ENCODE data around the gene FKBP2. TPM values are rescaled to one million over a fixed set of nuclear protein-coding genes. Genes with fewer than 3 reads are reported as not detected.

Gene FKBP2
- total and polyA plus RNA-seq, 2 of the 13 experiments (the other 11 are each of a cell fraction or from before 2014, with no cell fraction given) = 30.1 to 53.3 TPM

DNA sequence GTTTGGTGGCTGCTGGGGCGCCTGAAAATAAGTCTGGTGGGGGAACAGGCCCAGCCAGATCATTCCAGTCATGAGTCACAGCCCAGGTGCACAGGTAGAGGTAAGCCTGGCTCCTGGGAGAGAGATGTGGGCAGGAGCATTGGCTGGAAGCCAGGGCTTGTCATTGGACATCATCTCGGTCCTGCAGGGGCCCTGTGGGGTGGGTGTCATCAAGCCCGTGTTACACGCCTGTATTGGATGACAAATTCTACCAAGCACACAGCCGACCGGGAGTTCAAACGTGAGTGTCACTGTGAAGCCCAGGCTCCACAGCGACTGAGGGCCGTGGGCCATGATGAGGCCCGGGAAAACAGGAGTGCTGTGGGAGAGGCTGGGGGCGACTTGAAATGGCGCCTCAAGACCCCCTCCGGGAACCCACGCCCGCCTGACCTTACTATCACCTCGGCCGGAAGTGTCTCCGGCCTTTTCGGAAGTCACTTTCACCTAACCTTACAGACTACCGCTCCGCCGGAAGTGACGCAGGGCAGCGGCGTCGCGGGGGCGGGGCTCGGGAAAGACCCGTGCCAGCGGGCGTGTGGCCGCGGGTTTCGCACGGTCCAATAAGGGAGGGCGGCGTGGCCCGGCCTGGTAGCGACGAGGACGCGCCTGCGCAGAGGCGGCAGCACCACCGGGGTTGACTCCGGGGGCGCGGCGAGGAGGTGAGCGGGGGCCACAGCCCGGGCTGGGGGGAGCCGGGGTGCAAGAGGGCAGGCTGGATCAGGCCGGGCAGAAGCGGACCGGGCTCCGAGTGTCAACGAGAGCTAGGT, at the start of gene FKBP2 (continued):
- TF ChIP-seq, protein P1, sequence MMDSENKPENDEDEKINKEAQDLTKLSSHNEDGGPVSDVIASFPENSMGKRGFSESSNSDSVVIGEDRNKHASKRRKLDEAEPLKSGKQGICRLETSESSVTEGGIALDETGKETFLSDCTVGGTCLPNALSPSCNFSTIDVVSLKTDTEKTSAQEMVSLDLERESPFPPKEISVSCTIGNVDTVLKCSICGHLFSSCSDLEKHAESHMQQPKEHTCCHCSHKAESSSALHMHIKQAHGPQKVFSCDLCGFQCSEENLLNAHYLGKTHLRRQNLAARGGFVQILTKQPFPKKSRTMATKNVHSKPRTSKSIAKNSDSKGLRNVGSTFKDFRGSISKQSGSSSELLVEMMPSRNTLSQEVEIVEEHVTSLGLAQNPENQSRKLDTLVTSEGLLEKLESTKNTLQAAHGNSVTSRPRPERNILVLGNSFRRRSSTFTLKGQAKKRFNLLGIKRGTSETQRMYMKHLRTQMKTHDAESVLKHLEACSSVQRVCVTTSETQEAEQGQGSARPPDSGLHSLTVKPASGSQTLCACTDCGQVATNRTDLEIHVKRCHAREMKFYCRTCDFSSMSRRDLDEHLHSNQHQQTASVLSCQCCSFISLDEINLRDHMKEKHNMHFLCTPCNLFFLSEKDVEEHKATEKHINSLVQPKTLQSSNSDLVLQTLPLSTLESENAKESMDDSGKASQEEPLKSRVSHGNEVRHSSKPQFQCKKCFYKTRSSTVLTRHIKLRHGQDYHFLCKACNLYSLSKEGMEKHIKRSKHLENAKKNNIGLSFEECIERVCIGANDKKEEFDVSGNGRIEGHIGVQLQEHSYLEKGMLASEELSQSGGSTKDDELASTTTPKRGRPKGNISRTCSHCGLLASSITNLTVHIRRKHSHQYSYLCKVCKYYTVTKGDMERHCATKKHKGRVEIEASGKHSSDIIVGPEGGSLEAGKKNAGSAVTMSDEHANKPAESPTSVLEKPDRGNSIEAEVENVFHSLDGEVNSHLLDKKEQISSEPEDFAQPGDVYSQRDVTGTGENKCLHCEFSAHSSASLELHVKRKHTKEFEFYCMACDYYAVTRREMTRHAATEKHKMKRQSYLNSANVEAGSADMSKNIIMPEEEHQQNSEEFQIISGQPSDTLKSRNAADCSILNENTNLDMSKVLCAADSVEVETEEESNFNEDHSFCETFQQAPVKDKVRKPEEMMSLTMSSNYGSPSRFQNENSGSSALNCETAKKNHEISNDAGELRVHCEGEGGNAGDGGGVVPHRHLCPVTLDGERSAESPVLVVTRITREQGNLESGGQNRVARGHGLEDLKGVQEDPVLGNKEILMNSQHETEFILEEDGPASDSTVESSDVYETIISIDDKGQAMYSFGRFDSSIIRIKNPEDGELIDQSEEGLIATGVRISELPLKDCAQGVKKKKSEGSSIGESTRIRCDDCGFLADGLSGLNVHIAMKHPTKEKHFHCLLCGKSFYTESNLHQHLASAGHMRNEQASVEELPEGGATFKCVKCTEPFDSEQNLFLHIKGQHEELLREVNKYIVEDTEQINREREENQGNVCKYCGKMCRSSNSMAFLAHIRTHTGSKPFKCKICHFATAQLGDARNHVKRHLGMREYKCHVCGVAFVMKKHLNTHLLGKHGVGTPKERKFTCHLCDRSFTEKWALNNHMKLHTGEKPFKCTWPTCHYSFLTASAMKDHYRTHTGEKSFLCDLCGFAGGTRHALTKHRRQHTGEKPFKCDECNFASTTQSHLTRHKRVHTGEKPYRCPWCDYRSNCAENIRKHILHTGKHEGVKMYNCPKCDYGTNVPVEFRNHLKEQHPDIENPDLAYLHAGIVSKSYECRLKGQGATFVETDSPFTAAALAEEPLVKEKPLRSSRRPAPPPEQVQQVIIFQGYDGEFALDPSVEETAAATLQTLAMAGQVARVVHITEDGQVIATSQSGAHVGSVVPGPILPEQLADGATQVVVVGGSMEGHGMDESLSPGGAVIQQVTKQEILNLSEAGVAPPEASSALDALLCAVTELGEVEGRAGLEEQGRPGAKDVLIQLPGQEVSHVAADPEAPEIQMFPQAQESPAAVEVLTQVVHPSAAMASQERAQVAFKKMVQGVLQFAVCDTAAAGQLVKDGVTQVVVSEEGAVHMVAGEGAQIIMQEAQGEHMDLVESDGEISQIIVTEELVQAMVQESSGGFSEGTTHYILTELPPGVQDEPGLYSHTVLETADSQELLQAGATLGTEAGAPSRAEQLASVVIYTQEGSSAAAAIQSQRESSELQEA (CRISPR knock-in tag; IDR thresholded peaks at IDR 0.05; ENCODE audit: not compliant biosample characterization) = peak; percentile 66
- TF ChIP-seq ZNF224 (CRISPR knock-in tag; IDR thresholded peaks at IDR 0.05) (peak; percentile 76; the same call in 1 of the 2 replicates), HIVEP1 (CRISPR knock-in tag; IDR thresholded peaks at IDR 0.05) (peak; percentile 94), ZC3H13 (CRISPR knock-in tag; IDR thresholded peaks at IDR 0.05) (no peak), ASH2L (IDR thresholded peaks at IDR 0.05; ENCODE audit: insufficient read length, low read depth, low read length) (peak; percentile 74), ZNF12 (CRISPR knock-in tag; IDR thresholded peaks at IDR 0.05) (no peak), ZFP62 (CRISPR knock-in tag; IDR thresholded peaks at IDR 0.05) (no peak), POGK (CRISPR knock-in tag; conservative IDR thresholded peaks at IDR 0.05) (peak; percentile 60; the same call in 1 of the 2 replicates), ZNF10 (CRISPR knock-in tag; IDR thresholded peaks at IDR 0.05; ENCODE audit: borderline replicate concordance, low read depth) (no peak), E2F5 (CRISPR knock-in tag; conservative IDR thresholded peaks at IDR 0.05) (0 out of 2 replicates have a peak, but pooled peaks have one; percentile 61), ZNF282 (IDR thresholded peaks at IDR 0.05; ENCODE audit: partially characterized antibody) (no peak), TCF7L2 (IDR thresholded peaks at IDR 0.05; ENCODE audit: low read depth, low read length) (no peak), ZNF335 (CRISPR knock-in tag; IDR thresholded peaks at IDR 0.05) (peak; percentile 39; the same call in 1 of the 2 replicates)
- TF ChIP-seq, protein P2, sequence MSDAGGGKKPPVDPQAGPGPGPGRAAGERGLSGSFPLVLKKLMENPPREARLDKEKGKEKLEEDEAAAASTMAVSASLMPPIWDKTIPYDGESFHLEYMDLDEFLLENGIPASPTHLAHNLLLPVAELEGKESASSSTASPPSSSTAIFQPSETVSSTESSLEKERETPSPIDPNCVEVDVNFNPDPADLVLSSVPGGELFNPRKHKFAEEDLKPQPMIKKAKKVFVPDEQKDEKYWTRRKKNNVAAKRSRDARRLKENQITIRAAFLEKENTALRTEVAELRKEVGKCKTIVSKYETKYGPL (CRISPR knock-in tag; IDR thresholded peaks at IDR 0.05) = no peak
- TF ChIP-seq, protein P3, sequence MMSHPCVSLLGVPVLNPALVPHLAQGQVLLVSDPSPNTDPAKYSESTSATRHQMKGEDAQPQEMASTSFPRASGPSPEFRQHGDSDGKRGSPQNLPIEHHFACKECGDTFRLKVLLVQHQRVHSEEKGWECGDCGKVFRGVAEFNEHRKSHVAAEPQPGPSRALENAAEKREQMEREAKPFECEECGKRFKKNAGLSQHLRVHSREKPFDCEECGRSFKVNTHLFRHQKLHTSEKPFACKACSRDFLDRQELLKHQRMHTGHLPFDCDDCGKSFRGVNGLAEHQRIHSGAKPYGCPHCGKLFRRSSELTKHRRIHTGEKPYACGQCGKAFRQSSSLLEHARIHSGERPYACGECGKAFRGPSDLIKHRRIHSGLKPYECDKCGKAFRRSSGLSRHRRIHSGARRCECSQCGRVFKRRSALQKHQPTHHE (CRISPR knock-in tag; IDR thresholded peaks at IDR 0.05; ENCODE audit: borderline replicate concordance) = peak; percentile 36; the same call in 1 of the 2 replicates

Data from HepG2 (cell line).